ENCODE data around the gene PLCXD1.
"Not testable (repeated sequence)": the region's sequence is repeated elsewhere in the genome, so short reads cannot be mapped to it uniquely, and the experiment has no call there.

Gene PLCXD1

DNA sequence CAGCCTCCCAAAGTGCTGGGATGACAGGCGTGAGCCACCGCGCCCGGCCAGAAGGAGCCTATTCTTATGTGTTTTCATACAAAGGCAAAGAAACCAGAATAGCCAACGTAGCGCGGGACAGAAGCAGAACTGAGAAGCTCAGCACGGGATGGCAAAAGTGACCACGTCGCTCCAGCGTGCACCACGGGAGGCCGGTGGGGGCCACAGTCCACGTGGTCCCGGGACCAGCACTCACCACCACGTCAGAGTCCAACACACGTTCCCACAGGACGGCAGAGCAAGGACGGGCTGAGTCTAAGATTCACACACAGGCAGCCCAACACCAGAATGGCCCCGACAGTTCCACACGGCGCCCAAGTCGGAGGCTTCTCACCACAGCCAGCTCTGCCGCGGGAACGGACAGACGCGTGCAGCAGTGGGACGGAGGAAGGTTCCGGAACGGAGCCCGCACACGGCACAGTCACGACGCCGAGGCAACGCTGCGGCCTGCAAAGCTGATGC is 56.2 kb downstream of the PLCXD1 start:
- no peak for DNase-seq

DNA sequence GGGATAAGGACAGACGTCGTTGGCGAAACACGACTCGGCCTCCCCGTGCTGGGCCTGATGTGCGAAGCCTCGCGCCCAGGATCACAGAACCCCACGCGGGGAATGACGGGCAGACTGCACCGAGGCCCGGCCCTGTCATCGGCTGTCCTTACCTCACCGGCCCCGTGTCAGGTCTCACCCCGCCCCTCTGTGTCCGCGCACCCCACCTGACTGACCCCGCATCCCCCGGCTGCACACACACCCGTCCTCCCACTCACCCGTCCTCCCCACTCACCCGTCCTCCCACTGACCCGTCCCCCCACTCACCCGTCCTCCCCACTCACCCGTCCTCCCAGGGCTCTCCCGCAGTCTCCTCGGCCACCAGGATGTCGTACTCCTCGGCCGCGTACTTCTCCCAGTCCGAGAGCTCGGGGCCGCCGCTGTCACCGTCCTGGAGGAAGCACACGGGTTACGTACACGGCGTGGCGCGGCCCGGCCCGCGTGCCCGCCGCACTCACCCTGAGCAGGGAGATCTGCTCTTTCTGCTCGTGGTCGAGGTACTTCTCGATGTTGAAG is 57.2 kb downstream of the PLCXD1 start:
- DNase-seq = no peak

DNA sequence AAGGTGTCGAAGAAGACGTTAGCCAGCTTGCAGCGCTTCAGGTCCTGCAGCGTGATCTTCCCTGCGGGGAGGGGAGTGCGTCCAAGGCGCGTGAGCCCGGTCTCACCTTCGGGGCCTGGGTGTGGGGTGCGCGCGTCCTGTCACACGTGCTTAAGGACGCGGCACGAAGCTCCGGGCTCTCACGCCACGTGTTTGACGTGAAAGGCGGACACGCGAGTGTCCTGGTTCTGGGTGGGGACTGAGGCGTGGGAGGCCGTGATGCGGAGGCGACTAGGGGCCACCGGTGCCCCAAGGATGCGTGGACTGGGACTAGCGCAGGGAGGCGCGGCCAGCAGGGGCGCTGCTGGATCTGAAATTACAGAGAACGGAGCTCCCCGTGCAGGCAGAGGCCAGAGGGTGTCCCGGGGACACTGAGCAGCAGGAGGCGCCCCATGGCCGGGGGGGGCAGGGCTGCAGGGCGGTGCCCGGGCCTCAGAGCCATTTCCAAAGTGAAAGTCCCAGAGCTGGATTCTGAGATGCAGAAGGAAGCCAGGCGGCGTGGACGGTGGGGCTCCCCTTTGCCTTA is 57.7 kb downstream of the PLCXD1 start:
- DNase-seq = no peak

DNA sequence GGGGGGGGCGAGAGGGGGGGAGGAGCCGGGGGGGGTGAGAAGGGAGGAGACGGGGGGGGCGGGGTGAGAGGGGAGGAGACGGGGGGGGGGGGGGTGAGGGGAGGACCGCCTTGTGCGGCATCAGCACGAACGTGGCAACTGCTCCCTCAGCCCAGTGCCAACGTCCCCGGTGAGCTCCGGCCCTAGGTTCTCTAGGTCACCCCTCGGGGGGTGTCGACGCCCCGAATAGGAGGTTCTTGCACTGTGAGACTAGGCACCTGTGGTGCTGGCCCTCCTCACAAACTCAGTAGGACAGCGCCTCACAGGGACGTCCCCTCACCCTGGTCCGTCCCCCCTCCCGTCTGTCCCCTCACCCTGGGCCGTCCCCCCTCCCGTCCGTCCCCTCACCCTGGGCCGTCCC is 58.9 kb downstream of the PLCXD1 start:
- DNase-seq = no peak

DNA sequence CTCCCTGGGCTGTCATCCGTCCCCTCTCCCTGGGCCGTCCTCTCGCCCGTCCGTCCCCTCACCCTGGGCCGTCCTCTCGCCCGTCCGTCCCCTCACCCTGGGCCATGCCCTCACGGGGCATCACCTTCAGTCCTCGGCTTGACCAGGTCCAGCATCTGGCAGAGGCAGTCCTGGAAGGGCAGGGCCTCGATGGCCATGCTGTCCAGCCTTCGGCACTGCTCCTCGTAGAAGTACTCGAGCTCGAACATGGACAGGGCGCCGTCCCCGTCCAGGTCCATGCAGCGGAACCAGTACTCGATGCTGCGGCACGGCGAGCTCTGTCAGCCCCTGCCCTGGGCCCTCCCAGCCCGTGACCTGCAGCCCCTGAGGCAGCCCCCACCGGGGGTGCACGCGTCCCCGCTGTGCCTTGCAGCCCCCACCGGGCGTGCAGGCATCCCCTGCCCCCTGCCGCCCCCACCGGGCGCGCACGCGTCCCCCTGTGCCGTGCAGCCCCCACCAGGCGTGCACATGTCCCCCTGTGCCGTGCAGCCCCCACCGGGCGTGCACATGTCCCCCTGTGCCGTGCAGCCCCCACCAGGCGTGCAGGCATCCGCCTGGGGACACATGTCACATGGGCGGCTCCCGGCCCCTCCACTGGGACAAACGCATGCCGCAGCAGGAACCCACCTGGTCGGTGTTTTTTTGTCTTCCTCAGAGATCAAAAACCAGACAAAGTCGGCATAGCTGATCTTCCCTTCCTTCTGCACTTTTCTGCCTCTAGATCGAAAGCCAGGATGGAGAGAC is 59.7 kb downstream of the PLCXD1 start:
- DNase-seq = no peak

DNA sequence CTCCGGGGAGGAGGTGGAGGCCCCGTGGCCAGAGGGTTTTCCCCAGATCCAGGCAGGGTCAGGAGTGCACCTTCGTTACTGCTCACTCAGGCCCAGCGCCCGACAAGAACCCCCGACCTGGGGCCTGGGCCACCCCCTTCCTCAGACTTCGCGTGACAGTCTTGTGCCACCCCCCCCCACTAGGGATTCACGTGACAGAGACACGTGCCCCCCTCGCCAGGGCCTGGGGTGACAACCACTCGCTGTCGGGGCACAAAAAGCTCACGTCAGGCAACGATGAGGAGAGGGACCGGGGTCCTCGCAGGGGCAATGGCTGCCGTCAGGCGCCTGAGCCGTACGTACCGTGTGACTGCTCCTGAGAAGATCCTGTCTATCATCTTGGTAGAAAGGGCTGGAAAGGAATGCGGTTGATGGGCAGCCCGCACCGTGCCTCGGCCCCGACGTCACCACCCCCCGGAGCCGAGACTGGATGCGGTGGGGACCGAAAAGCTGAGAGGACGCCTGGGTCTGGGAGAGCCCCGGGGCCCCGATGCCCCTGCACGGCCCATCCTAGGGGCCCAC is 60.4 kb downstream of the PLCXD1 start:
- no peak for DNase-seq

DNA sequence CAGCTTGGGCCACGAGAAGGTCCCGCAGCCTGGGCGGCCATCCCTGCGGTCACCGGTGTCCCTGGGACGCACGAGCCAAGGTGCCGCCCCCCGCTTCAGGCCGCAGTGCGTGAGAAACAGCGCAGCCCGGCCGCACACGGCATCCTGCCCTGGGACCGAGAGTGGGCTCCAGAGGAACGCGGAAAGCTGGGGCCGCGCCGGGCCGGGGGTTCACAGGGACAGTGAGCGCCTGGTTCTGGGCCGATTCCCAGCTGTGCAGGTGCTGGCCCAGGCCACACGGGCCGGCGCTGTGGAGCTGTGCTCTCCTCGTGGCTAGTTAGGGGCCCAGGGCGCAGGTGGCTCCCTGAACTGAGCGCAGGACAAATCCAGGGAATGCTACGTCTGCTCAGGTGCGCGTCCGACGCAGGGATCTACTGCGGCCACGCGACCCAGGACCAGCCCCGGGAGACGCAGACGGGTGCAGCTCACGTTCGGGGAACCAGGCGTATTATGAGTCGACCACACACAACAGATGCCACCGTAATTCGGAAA is 63.3 kb downstream of the PLCXD1 start:
- no peak for DNase-seq

DNA sequence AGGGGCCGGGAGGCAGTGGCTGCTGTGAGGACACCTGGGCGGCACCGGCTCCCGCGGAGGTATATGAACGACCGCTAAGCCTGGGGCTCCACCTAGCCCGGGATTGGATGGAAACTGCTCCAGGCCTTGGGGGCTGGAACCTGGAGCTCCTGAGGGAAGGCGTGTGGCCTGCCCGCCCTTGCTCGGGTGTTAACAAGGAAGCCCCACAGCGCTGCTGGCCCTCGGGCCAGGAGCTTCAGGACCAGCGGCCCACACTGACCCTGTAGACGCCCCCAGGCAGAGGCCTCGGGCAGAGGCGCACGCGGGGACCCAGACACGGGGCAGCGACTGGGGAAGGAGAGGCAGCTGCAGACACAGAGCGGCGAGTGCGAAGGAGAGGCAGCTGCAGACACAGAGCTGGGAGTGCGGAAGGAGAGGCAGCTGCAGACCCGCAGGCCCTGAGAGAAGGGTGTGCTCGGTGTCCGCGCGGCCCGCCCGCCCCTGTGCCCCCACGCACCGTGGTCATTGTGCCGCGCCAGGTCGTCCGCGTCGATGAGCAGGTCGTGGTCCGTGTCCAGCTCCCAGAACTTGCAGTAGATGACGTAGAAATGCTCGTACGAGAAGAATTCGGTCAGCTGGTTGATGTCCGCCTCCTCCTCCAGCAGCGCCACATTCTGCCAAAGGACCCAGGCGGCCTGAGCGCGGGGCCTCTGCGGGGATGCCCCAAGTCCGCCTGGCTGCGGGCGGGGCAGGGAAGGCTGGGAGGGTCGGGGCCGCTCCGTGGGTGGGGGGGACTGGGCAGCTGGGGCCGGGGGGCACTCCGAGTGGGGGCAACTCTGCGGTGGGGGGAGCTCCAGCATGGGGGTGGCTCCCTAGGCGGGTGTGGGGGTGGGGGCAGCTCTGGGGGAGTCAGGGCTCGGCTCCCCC is 64.1 kb downstream of the PLCXD1 start:
- no peak for DNase-seq

DNA sequence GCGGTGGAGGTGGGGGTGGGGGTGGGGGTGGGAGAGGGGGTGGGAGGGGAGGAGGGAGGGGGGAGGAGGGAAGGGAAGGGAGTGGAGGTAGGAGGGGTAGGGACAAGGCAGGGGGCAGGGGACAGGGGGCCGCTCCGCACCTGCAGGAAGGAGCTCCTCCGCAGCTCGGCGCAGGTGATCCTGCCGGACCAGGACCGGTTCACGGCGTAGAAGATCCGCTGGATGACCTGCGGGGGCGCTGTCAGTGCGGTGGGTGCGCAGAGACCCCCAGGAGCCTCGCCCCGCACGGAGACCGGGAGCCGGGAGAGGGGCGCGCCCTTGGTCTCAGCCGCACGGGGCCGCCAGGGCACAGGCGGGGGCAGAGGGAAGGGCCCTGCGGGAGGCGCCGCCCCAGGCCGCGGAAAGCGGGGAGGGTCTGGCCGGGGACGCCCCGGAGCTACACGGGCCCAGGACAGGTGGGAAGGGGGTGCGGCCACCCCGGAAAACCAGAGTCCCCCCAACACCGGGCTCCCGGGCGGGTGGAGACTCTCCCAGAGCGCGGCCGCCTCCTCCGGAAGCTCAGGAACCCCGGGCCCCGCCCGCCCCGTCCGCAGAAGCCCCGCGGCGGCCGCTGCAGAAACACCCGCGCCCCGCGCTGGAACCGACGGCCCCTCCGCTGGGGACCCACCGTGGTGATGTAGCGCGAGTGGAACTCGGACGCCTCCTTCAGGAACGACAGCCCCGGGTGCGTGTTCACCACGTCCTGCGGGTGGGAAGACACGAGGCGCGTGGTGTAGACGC is 65.0 kb downstream of the PLCXD1 start:
- no peak for DNase-seq

DNA sequence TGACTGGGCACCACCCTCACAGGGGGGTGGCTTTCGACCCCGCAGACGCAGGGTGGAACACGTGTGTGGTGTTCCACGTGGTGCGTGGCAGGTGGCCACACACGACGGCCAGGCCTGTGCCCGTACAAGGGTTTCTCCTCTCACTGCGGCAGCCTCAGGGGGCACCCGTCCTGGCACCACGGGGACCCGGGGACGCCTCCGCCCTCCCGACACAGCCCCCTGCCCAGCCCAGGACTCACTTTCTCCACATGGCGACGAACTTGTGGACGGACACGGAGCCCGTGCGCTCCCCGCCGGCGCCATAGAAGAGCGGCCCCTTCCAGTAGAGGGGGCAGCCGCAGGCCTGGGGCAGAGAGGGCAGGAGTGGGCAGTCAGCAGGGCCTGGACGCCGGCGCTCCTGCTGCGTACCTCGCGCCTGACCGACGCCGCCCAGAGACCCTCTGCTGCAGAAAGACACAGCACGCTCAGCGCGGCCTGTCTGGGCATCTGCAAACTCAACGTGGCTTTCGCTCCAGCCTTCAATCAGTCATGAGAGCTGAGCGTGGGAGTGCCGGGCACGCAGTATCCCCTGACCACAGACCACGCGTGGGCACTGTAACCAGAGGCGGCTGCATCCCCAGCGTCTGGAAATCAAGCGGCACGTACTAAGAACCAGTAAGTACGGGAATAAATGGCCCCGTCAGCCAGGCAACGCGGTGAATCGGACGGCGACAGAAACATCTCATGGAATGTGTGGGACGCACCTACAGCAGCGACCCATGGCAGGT is 66.4 kb downstream of the PLCXD1 start:
- DNase-seq = no peak

DNA sequence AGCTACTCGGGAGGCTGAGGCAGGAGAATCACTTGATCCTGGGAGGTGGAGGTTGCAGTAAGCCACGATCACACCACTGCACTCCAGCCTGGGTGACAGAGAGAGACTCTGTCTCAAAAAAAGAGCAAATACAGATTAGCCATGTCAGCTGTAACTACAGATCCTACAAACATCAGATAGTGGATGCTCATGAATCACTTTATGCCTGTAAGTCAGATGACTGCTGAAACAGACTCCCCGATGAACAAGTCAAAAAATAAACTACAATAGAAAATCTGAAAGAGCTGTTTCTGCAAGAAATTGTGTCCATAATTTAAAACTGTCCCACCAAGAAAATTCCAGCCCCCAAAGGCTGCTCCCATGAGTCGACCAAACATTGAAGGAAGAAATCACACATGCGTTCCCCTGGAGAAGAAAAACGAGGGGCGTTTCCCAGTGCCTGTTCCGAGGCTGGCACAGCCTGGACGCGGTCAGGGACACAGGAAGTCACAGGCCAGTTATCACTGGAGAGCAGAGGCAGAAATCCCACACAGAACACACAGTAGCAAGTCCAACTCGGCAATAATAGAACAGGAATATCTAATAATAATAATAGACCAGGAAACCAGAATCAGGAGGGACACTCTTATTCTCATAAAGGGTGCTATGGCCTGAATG is 67.4 kb downstream of the PLCXD1 start:
- DNase-seq = no peak

DNA sequence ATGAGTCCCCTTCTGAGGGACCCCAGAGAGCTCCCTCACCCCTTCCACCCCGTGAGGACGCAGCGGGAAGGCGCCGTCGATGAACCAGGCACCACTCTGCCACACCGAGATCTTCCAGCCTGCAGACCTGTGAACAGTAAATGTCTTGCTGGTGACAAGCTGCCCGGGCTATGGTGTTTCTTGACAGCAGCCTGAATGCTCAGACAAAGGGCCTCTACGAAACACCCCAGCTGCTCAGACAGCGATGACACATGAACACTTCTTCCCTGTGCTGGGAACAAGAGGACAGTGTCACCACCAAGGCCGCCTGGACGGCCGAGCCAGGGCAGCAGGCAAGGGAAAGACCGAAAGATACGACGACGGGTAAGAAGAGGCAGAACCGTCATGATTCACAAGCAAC is 68.0 kb downstream of the PLCXD1 start:
- DNase-seq = no peak

DNA sequence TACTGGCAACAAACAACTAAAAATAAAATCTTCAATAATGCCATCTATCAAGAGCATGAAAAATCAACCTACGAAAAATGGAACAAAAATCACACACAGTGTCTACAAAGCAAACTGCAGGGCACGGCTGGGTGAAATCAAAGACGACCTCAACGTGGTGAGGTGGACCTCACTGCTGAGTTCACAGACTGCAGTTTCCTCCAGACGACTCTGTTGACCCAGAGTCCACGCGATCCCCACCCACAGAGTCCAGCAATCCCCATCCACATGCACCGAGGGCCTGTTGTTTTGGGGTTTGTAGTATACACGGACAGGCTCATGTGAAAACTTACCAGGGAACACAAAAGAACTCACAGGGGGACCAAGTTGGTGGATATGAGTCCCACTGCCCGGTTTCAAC is 68.5 kb downstream of the PLCXD1 start:
- no peak for DNase-seq

DNA sequence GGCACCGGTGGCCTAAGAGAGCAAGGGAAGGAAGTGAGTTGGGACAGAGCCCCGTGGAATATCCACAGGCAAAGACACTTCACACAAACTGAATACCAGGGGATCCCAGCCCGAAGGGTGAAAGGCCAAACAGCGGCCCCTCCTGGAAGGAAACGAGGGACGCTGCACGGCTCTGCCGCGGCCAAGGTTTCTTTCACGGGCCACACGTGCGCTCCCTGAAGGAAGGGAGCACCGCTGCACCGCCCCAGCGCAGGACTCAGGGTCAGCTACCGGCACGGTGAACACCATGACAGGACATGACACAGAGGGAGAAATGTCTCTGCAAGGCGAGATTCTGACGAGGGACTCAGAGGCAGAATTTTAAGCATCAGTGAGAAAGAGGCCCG is 69.0 kb downstream of the PLCXD1 start:
- no peak for DNase-seq

DNA sequence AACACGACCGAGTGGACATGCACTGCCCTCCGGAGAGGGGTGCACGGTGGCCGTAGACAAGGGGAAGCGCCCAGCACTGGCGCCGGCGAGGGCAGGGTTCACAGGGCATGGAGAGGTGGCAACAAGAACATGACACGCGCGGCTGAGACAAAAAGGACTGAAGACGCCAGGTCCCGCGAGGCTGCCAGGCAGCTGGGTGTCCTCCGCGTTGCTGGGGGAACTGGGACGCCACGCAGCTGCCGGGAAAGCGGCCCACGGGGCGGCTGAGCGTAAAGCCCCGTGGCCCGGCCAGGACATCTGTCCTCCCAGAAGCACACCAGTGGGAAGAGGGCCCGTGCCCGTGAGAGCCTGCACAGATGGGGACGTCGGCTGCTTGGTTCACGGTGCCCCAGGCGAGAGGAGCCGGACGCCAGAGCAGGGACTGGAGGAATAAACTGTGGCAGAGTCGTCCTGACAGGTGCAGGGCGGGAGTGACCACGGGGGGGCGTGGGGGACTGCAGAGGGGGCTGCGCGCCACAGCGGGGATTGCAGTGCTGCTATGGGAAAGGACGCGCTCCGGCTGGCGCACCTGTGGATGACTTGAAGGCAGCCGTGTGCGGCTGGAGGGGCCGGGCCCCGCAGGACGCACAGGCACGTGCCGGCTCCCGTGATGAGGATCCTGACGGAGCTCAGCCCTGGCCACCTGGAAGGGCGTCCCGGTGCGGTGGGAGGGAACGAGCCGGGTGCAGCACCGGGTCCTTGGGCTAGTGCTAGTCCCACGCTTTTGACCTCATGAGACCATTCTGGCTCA is 69.5 kb downstream of the PLCXD1 start:
- DNase-seq = no peak

DNA sequence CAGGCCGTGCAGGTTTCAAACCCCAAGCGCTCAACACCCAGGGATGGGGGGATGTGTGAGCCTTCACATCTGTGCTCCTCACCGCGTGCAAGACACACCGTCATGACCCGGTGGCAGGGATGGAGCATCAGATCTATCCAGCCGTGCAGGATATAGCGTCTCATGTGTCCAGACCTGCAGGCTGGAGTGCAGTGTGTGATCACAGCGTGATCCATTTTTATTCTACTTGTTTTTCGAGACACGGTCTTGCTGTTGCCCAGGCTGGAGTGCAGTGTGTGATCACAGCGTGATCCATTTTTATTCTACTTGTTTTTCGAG is 70.1 kb downstream of the PLCXD1 start:
- DNase-seq = not testable (repeated sequence)

DNA sequence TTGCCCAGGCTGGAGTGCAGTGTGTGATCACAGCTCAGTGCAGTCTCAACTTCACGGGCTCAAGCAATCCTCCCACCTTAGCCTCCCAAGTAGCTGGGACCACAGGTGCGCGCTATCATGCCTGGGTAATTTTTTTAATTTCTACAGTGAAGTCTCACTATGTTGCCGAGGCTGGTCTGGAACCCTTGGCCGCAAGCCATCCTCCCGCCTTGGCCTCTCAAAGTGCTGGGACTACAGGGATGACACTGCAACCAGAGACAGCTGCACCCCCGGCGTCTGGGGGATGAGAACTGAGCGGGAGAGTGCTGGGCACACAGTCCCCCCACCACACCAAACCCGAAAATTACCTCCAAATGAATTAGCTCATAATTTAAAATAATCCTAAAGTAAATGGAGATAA is 70.6 kb downstream of the PLCXD1 start:
- DNase-seq = no peak

DNA sequence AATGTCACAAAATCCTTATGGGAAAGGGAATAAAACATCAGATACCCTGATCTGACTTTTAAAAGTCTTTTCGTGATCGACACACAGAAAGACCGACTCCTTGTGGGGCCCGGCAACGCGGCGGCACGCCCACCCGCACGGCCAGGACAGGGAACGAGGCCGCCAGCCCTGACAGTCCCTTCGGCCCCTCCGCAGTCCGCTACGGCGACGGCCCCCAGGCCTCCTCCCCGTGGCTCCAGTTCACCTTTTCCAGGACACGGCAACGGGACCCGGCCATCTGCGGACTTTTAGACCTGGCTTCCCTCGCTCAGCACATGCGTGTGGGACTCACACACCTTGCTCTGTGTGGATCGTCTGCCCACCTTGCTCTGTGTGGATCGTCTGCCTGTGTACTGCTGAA is 71.0 kb downstream of the PLCXD1 start:
- no peak for DNase-seq

DNA sequence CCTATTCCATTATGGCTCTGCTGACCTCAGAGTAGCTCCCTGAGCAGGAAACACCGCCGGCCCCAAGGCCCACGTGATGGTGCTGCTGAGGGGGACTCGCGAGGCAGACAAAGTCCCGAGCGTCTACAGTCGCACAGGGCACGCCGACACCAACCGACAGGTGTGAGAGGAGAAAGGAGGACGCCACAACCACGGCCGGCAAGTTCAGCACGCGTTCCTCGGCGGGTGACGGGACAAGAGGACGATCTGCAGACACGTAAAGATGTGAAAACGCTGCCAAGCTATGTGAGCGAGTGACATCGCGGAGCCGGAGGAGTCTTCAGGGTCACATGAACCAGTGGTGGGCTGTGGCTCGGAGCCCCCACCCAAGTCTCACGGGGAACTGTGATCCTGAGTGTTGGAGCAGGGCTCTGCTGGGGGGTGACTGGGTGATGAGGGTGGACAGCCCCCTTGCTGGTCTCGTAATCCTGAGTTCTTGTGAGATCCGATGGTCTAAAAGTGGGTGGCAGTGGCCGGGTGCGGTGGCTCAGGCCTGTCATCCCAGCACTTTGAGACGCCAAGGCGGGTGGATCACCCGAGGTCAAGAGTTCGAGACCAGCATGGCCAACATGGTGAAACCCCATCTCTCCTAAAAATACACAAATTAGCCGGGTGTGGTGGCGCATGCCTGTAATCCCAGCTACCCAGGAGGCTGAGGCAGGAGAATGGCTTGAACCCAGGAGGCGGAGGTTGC is 71.6 kb downstream of the PLCXD1 start:
- DNase-seq = no peak
